ENCODE measurements around the gene EMC10.

EMC10 gene

DNA sequence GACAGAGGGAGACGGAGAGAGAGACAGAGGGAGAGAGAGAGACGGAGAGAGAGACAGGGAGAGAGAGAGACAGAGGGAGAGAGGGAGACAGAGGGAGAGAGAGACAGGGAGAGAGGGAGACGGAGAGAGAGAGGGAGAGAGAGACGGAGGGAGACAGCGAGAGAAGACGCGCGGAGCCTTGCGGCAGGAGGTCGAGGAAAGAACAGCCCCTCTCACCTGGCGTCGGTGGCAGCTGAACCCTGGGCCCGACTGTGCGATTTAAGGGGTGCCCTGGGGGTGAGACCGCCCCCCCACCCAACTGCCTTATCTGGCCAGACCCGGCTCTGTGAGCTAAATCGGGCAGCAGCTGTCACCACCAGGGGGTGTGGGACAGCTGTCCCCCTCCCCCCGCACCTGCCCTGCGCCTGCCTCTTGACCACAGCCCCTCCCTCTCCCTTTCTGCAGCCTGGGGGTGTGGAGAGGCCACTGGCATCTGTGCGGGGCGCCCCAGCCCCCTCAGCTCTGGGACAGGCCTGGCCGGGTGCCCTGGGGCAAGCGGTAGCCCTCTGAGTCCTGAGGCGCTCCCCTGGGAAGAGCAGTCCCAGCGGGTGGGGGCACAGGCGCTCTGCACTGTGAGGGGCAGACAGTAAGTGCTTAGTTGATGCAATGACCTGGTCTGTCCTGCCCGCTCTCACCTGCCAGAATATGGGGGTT, 23.9 kb downstream of the EMC10 start:
- no peak for DNase-seq

- DNase-seq: no peak
Measured at GRCh38 chr19:50500753-50501151, 24.4 kb downstream of the EMC10 start.

GRCh38 chr19:50501186-50501567, 24.9 kb downstream of the EMC10 start:
- no peak for DNase-seq

- DNase-seq: no peak
Measured at GRCh38 chr19:50501568-50502475, 25.5 kb downstream of the EMC10 start.

DNA sequence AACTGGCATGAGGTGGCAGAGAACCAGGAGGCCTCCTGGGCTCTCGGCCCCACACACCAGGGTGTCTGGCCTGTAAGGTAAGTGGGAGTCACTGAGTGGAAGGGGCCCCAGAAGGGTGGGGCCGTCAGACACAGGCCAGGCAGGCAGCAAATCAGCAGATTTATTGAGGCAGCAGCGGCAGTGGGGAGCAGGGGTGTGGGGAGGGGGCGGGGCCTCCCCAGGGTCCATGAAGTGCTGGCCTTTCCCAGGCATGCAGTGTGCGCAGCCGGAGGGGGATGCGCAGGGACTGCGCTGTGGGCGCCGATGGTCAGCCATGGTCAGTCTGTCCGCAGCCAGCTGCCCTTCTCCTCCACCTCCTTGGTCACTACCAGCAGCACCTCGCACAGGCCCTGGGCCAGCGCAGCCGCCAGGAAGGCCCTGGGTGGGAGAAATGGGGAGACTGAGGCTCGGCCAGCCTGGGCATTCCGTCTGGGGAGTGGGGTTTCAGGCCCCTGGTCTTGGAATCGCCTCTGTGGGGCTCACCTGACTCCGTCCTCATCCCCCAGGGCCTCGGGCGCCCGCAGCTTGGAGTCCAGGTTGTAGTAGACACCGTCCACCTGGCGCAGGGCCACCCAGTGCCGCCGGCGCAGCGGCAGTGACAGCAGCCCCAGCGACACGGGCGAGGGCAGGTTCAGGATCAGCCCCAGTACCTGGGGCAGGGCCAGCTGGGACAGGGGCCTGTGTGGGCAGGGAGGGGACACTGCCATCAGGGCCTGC, 29.7 kb downstream of the EMC10 start:
- no peak for DNase-seq

DNA sequence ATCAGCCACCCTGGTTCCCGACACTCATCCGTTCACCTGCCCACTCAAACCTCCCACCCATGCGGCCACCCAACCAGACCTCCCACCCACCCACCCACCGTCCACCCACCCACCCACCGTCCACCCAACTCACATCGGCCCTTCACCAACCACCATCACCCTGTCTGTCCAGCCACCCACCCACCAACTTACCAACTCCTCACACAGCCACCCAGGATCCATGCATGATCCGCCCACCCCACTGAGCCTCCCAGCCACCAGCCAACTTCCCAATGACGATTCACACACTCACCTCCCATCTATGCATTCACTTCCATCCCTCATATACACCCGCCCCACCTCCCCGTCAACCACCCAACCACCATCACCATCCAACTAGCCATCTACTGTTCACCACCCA, 30.4 kb downstream of the EMC10 start:
- DNase-seq: no peak

- DNase-seq: no peak
Measured at GRCh38 chr19:50507376-50507775, 31.1 kb downstream of the EMC10 start.

DNA sequence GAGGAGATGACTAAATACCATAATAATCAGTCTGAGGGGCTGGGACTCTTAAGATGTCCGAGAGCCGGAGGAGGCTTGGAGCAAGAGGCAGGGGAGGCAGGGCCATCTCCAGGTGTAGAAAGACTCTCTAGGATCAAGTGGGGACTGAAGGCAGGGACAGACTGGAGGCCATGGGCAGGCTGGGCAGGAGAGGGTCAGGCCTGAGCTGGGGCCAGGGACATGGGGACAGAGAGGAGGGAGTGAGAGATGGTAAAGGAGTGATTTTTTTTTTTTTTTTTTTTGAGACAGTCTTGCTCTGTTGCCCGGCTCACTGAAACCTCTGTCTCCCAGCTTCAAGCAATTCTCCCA, 32.5 kb downstream of the EMC10 start:
- no peak for DNase-seq

- DNase-seq: no peak
Measured at GRCh38 chr19:50509366-50509765, 33.1 kb downstream of the EMC10 start.

DNA sequence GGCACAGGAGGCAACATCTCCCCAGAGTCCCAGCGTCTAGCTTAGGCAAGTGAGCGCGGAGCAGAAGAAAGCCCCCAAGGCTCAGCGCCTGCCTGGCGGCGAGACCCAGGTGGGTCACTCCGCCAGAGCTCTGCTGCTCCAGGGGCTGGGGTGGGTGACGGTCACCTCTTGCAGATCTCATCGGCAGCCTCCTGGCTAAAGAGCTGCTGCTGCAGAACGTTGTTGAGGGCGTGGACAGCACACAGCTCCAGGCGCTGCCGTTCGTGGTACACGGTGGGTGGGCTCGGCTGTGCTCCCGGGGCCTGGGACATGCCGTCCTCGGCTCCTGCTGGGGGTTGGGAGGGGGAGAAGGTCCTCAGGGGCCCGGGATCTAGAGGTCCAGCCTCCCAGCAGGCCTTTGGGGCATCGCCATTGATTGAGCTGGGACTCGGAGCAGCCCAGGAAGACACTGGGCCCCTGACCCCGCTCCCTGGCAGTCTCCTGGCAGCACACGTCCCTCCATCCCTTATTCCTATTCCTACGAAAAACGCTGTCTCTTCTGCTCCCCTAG, 33.9 kb downstream of the EMC10 start:
- DNase-seq: no peak

DNA sequence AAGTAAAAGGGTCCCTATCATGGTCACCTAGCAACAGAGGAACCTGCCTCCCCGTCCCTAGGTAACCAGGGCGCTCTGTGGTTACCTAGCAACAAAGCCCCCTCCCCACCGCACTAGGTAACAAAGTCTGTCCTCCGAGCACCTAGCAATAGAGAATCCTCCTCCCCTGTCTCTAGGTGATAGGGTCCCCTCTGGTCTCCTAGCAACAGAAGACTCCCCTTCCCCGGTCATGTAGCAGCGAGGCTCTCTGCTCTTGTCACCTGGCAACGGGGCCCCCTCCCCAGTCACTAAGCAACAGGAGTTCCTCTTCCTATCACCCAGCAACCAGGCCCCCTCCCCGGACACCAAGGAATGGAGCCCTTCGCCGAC, 34.4 kb downstream of the EMC10 start:
- no peak for DNase-seq

DNA sequence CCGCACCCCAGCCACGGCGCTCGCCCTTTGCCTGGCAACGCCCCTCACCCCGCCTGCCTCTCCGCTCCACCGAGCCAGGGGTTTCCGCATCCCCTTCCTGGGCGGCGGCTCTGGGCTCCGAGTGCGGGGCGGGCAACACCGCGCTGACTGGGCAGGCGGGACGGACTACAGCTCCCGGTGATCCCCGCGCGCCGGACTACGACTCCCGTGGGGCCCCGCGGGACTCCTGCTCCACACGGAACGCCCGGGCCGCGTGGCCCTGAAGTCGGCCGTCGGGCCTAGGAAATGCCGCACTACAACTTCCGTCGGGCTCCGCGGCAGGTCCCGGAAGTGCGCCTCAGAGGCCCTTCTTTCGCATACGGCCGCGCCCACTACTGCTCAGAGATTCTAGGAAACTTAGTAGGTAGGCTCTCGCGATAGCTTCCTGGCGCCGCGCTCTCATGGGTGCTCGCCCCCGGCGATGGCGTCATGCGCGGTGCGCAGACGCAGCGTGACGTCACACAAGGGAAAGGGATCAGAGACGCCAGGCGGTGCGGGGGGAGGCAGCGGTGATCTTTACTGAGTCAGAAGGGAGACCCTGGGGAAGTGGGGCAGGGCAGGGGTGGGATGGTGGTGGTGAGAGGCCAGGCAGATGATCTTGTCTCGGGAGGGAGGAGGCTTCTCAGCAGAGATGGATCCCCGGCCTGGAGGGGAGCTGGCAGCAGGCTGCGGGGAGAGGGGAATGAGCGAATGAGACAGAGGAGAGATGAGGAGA, 34.9 kb downstream of the EMC10 start, which contains the start of gene JOSD2:
TSS of gene JOSD2 (minus strand) at position 123 of the 754 bp plus-strand sequence. CDS start 760 bp downstream, outside the sequence.
- DNase-seq: peak; percentile 99

DNA sequence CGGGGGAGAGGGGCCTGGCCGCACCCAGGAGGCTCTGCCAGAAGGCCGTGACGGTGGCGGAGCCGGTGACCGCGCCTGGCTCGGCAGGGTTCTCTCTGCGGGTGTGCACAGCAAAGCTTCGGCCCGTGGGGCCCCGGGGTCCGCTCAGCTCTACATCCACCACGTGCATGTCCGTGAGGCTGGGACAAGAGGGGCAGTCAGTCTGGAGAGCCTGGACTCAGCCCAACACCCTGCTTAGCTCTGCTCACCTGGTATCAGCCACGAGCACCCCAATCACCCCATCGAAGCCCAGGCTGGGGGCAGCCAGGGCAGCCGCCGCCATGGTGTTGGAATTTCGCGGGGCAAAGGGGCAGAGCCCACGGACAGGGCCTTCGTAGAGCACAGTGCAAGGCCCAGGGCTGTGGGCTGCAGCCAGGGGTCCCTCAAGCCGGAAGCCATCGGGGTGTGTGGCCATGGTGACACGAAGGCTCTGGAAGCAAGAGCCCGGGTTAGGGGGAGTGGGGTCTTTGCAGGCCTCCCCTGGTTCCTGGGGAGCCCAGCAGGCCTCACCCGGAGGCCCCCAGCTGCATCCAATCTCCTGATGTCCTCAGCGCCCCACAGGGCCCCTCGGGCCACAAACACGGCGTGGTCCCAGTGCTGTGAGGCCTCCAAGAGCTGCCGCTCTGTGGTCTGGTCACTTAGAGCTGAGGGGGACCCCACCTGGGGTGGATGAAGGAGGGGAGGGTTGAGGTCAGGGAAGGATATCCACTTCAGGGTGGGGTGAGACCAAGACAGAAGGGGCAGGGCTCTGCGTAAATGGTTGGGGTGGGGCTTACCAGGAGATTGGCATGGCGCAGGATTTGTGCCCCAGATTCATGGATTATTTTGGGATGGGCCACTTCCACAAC, 36.0 kb downstream of the EMC10 start:
- no peak for DNase-seq

- DNase-seq: no peak
Measured at GRCh38 chr19:50512999-50513745, 36.9 kb downstream of the EMC10 start.

DNA sequence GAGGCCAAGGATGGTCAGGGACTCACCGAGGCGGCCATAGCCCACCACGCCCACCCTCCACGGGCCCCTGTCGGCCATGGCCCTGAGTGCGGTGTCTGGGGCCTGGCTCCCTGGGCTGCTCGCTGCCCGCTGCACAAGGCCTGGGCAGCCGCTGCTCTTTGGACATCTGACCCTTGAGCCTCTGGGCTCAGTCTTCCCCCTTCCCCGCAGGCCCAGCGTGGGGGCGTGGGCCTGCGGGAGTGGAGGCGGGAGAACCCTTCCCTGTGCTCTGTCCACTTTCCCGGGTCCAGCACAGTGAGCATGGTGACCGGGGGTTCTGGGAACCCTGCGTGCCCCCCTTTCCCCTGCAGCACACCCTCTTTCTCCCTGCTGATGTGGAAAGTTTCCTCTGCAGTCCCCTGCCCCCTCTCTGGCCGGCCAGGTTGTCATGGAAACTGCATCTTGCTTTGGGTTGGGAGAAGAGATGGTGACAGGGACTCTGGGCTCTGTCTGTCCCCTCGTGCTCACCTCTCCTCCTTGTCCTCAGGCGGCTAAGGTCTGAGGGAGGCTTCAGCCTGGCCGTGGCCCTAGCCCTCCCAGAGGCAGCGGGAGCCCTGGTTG, 37.5 kb downstream of the EMC10 start, which contains the start of gene ASPDH:
TSS of gene ASPDH (minus strand) at position 168 of the 600 bp plus-strand sequence. CDS start at position 78, 90 bp downstream.
- no peak for DNase-seq

DNA sequence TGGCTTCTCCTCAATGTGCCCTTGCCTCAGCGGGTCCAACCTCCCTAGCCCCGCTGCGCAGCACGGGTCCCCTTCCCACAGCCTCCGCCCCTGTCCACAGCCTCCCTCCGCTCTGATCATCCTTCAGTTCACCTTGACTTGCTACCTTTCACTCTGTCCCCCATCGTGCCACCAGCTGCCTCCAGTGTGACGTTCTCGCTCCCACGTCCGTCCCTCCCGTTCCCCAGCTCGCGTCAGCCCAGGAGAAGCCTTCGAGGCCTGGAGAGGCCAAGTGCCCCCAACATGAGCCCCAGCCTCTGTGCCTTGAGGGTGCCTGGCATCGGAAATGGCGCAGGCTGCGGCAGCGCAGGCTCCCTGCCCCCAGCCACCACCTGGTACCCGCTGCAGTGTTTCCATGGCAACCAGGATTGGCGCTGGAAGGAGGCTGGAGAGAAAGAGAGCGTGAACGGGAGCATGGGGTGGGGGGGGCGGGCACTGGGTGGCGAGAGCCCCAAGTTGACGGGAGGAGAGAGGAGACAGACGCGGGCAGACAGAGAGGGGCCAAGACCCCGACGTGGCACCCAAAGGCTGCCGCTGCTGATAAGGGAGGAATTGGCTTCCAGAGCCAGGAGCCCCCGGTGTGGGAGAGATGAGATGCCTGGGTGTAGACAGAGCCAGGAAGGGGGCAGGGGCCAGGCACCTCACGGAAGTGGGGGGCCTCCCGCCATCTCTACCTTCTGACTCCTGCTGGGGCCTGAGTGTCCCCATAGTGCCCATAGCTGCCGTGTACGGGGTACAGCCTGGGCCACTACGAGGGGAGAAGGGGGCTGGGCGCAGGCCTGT, 38.2 kb downstream of the EMC10 start:
- no peak for DNase-seq

DNA sequence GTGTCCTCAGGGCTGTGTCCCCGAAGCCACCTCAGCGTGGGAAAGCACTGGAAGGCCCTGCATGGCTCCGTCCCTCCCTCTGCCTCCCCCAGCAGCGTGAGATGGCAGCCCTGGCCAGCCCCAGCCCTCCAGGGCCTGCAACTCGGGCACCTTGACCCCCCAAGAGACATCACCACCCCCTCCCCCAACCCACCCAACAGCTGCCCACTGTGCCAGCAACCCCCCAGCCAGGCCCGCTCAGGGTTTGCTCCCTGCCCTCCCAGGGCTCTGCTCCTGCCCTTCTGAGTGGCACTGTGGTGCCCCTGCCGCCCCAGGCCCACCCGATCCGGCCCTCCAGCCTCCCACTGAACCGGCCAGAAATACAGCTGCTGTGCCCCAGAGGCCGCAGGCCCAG, 38.9 kb downstream of the EMC10 start:
- DNase-seq: no peak

DNA sequence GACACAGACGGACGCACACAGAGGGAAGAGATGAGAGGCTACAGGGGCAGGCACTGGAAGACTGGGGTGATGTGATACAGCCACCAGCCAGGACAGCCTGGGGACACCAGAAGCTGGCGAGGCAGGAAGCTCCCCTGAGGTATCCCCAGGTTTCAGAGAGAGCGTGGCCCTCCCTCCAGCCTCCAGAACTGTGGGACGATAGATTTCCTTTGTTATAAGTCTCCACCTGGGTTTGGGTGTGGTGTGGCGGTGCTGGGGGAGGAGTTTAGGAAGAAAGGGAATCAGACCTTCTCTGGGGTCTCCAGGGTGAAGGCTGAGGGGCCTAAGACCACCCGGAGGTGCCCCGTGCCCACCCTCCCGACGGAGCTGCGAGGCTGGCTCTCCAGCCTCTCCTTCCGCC, 40.1 kb downstream of the EMC10 start:
- no peak for DNase-seq
